Bone marrow (tissue), 2 donors: ENCODE results near the gene GLCCI1.
"Not testable (repeated sequence)": the region's sequence is repeated elsewhere in the genome, so short reads cannot be mapped to it uniquely, and the experiment has no call there.

Experiments used
- DNase-seq, 2 donors: peaks; one replicate each; lab custom pipeline; 2025; lab: John Stamatoyannopoulos, UW

GLCCI1 gene

GRCh38 chr7:8094164-8095140 is 125.9 kb downstream of the GLCCI1 start:
- no peak for DNase-seq

- not testable (repeated sequence) for DNase-seq
Observed at GRCh38 chr7:8101292-8101691, 132.7 kb downstream of the GLCCI1 start.

- DNase-seq: no peak
Observed at GRCh38 chr7:8103282-8103681, 134.7 kb downstream of the GLCCI1 start.

GRCh38 chr7:8105449-8106095 is 137.0 kb downstream of the GLCCI1 start:
- no peak for DNase-seq

- no peak for DNase-seq
Observed at GRCh38 chr7:8109196-8110022, 140.8 kb downstream of the GLCCI1 start.

GRCh38 chr7:8111282-8111960 is 142.8 kb downstream of the GLCCI1 start:
- no peak for DNase-seq

GRCh38 chr7:8112685-8113084 is 144.1 kb downstream of the GLCCI1 start:
- DNase-seq: no peak

- DNase-seq: no peak
Observed at GRCh38 chr7:8113184-8113583, 144.6 kb downstream of the GLCCI1 start.

- no peak for DNase-seq
Observed at GRCh38 chr7:8114175-8114574, 145.6 kb downstream of the GLCCI1 start.

GRCh38 chr7:8115547-8116402 is 147.2 kb downstream of the GLCCI1 start:
- no peak for DNase-seq

GRCh38 chr7:8117195-8117594 is 148.6 kb downstream of the GLCCI1 start:
- DNase-seq: no peak

GRCh38 chr7:8119262-8119661 is 150.7 kb downstream of the GLCCI1 start:
- no peak for DNase-seq

GRCh38 chr7:8120390-8121058 is 151.9 kb downstream of the GLCCI1 start:
- DNase-seq: no peak

GRCh38 chr7:8121243-8121642 is 152.6 kb downstream of the GLCCI1 start:
- no peak for DNase-seq

- DNase-seq: peak; percentile 9 to 90
Observed at GRCh38 chr7:8125680-8126444, 157.3 kb downstream of the GLCCI1 start.

- DNase-seq: no peak
Observed at GRCh38 chr7:8126601-8127167, 158.1 kb downstream of the GLCCI1 start.

- no peak for DNase-seq
Observed at GRCh38 chr7:8128449-8129317, 160.1 kb downstream of the GLCCI1 start.

- DNase-seq: peak in 1 of 2 donors; percentile 5
Observed at GRCh38 chr7:8129318-8129659, 160.7 kb downstream of the GLCCI1 start.
